ENCODE results near the gene NHLRC4.

GRCh38 chr16:590815-591200, 24.0 kb downstream of the NHLRC4 start:
- TF ChIP-seq POLR2A (IDR thresholded peaks at IDR 0.05) = no peak
- no peak for TF ChIP-seq CTCF (IDR thresholded peaks at IDR 0.05)
